ENCODE results near the gene ARPC1A.
A peak's percentile ranks its signal among the peaks of the same experiment; 100 is the strongest.
"Not testable (repeated sequence)": the region's sequence is repeated elsewhere in the genome, so short reads cannot be mapped to it uniquely, and the experiment has no call there.

ARPC1A gene

DNA sequence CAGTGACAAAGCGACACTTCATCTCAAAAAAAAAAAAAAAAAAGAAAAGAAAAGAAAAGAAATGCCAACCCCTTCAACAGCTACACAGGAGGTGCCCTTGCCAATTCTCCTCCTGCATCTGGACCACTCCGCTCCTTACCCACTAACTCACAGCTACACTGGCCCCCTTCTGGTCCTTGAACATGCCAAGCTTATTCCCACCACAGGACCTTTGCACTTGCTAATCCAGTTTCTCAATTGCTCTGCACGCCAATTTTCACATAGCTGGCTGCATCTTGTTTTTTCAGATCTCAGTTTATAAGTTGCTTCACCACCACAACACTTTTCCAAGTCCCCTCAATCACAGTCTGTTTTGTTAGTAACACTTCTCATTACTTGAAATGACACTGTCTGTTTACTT, 77.2 kb downstream of the ARPC1A start:
- in situ Hi-C loops (cut with HindIII; ENCODE audit: low pct_unique_long_range_greater_than_20kb, low sequenced_read_pairs) = no loop called here
- DNase-seq (ENCODE audit: low read depth in 1 of 2, low spot score in 1 of 2) = no peak
- no peak for TF ChIP-seq JUND (IDR thresholded peaks at IDR 0.05; ENCODE audit: low read depth)

DNA sequence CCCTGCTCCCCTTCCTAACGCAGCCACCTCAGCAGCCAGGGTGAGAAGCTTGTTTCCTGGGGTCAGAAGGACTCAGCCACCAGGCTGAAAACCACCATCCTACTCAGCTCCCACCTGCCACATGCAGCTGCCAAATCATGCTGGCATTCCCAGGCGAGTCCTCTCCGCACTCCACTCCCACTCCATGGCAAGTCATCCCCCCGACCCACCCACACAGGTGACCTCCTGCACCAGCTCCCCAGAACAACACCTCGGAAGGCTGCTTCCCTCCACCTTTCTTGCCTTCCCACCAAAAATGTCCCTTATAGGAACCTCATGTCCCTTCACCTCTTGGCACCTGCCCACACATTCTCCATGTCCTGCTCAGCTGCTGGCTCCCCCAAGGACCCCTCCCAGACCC, 78.1 kb downstream of the ARPC1A start:
- in situ Hi-C loops (cut with HindIII; ENCODE audit: low pct_unique_long_range_greater_than_20kb, low sequenced_read_pairs) = no loop called here
- DNase-seq (ENCODE audit: low read depth in 1 of 2, low spot score in 1 of 2) = no peak
- no peak for TF ChIP-seq JUND (IDR thresholded peaks at IDR 0.05; ENCODE audit: low read depth)

DNA sequence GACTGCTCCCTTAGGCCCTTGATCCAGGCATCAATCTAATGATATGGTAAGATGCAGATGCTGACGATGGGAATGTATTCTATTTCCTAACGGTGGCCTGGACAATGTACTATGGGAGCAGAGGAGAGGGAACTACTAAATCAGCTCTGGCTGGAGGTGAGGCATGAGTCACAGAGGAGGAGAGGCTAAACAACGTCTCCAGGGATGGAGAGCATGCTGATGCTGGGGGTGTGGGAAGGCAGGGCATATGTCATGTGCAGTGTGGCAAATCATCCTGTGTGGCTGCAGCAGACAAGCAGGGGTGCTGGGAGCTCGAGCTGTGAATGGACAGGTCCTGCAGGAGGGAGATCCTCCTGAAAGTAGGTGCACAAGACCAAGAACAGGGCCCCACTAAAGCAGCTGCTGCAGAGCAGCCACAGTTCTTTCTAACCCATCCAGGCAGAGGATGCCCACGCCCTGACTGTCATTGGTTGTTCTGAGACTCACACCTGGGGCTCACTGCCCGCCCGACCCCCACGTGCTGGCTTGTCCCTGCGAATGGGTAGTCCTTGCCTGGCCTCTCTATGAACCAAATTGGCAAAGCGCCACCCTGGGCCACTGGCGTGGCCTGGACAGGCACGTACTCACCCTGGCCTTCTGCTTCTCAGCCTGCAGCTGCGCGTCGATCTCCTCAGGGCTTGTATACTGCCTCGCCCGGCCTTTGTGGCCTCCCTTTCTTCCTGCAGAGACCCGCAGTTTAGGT, 78.7 kb downstream of the ARPC1A start:
- in situ Hi-C loops (cut with HindIII; ENCODE audit: low pct_unique_long_range_greater_than_20kb, low sequenced_read_pairs) = no loop called here
- TF ChIP-seq JUND (IDR thresholded peaks at IDR 0.05; ENCODE audit: low read depth) = no peak

DNA sequence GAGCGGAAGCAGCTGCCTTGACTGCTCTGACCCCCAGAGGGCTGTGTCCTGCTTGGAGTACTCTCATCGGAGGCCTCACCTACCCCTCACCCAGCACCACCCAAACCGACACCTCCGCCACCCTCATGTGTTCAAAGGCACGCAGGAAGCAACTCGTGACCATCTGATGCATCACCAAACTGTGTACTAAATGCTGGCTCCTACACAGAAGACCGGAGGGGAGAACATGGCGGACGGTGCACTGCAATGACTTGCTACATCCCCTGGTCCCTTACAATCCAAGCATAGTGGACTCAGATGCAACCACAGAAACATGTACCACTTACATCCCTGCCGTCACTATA, 79.3 kb downstream of the ARPC1A start:
- in situ Hi-C loops (cut with HindIII; ENCODE audit: low pct_unique_long_range_greater_than_20kb, low sequenced_read_pairs) = no loop called here
- no peak for TF ChIP-seq JUND (IDR thresholded peaks at IDR 0.05; ENCODE audit: low read depth)
- no peak for DNase-seq (ENCODE audit: low read depth in 1 of 2, low spot score in 1 of 2)

More for the DNA sequence above, 78.7 kb downstream of the ARPC1A start:
- DNase-seq (ENCODE audit: low read depth in 1 of 2, low spot score in 1 of 2) = no peak

DNA sequence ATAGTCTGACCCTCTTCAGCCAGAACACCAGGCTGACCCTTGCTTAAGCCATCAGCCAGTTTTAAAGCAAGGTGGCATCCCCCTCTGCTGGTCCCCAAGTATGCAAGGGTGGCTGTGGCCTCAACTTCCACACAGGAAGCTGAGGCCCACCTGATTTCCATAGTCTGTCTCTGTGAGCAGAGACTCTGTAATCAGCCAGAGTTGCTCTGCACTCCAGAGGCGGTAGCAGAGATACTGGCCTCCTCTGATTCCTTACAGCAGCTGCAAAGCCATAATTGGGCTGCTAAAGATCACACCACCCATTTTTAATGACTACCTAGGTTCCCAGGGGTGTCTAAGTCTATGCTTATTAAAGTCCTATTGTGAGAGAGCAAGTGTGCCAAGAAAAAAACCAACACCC, 80.9 kb downstream of the ARPC1A start:
- in situ Hi-C loops (cut with HindIII; ENCODE audit: low pct_unique_long_range_greater_than_20kb, low sequenced_read_pairs) = no loop called here
- TF ChIP-seq JUND (IDR thresholded peaks at IDR 0.05; ENCODE audit: low read depth) = no peak
- DNase-seq (ENCODE audit: low read depth in 1 of 2, low spot score in 1 of 2) = no peak

DNA sequence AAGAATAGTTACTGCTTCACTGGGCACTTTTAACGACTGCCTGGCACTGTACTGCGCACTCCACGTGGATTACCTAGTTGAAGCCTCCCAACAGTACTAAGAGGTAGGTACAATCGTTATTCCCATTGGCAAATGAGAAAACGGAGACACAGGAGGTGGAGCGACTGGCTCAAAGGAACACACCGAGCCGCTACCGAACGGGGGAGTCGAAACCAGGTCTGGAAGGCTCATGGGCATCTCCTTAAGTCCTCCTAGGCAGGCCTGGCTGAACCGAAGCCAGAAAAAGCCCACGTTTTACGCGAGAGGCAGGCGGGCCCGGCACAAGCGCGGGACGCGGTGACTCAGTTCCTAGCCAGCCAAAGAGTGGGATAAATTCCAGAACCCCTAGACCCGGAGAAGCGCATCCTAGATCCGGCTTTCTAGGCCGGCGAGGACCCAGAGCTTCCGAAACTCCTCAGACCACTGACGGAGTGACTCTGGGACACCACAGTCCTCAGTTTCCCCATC, 82.2 kb downstream of the ARPC1A start:
- in situ Hi-C loops (cut with HindIII; ENCODE audit: low pct_unique_long_range_greater_than_20kb, low sequenced_read_pairs) = no loop called here
- peak; percentile 48 to 66 for DNase-seq (ENCODE audit: low read depth in 1 of 2, low spot score in 1 of 2)
- TF ChIP-seq JUND (IDR thresholded peaks at IDR 0.05; ENCODE audit: low read depth) = no peak

DNA sequence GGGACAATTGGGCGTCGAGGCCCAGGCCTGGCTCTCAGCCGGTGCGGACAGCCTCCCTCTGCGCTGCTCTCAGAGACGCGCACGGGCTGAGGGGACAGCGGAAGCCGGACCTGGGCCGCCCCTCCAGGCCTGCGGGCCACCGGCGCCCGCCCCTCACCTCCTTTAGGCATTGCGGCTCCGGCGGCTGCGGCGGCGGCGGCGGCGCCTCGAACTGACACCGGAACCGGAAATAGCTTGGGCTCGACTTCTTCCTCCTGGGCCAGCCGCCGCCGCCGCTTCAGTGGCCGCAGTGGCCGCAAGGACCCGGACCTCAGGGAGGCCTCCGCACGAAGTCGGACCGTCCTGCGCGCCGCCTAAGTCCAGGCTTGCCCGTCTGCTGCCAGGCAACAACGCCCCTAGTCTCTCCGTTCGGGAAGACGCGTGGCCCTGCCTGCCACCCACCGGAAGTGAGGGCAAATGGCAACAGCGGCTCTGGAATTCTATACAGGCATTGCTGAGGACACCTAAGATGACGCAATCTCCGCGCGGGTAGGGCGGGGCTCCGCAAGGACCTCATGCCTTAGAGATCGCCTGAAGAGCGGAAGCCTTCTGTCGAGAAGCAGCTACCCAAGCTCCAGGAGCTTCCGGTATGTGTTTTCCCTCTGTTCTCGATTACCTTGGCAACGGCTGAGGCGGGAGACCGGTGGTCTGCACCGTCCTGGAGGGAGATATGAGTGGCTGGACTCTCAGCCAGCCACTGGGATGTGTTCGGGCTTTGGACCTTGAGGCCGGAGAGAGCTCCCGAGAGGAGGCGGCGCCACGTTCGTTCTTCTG, 82.9 kb downstream of the ARPC1A start, which contains the start of the genes BUD31 and PDAP1:
BUD31 (plus strand) TSS at position 591 of the 813 bp plus-strand sequence. CDS start 2,124 bp downstream, outside the sequence.
PDAP1 (minus strand) TSS at position 219 of the 813 bp plus-strand sequence; CDS start at position 170, 49 bp downstream.
- peak; percentile 88 to 91 for DNase-seq (ENCODE audit: low read depth in 1 of 2, low spot score in 1 of 2)
- in situ Hi-C loops (cut with HindIII; ENCODE audit: low pct_unique_long_range_greater_than_20kb, low sequenced_read_pairs) = no loop called here
- TF ChIP-seq JUND (IDR thresholded peaks at IDR 0.05; ENCODE audit: low read depth) = peak; percentile 22; the same call in 1 of the 2 replicates

DNA sequence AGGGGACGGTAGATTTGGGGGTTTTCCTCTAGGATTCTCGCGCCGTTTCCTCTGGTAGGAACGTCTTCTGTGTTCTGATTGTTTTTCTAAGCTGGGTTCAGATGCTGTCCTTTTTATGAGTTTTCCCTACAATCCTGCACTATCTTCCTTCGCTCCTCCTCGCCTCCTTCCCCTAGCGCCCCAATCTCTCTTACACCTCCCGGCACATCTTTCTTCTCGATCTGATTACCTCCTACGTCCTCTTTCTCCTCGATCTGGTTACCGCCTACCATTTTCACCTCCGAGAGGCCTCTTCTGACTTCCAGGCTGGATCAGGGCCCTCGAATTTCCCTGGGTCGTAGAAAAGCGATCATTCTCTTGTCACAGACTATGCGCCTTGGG, 83.5 kb downstream of the ARPC1A start:
- no peak for DNase-seq (ENCODE audit: low read depth in 1 of 2, low spot score in 1 of 2)
- in situ Hi-C loops (cut with HindIII; ENCODE audit: low pct_unique_long_range_greater_than_20kb, low sequenced_read_pairs) = no loop called here
- no peak for TF ChIP-seq JUND (IDR thresholded peaks at IDR 0.05; ENCODE audit: low read depth)

DNA sequence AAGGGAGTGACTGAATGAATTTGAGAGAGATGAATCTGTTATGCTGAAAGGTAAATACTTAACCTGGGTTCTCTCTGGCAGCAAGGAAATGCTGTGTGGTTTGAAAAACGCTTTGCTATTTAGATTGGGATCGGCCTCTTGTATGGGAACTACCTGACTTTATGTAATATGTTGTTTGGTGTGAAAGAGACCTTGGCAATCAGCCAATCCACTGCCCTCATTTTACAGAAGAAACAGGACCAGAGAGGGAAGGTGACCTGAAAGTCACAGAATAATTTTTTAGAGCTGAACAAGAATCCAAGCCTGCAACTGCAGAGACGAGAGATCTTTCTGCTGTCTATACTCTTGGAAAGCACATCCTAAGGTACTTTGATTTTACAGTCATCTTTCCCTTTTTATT, 84.1 kb downstream of the ARPC1A start:
- in situ Hi-C loops (cut with HindIII; ENCODE audit: low pct_unique_long_range_greater_than_20kb, low sequenced_read_pairs) = no loop called here

DNA sequence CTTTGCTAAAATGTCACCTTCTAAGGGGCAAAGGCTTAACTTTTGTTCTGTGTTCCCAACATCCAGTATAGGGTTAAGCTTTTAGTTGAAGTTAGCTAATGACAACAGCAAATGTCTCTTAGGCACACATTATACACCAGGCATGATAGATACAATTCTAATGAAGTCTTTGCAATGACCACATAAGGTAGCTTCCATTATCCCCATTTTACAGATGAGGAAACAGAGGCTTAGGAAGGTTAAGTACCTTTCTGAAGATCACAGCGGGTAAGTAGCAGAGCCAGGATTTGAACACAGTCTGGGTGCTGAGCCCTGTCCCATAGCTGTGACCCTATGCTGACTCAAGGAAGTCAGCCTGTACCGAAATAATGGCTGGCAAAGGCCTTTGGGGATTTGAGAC, 84.9 kb downstream of the ARPC1A start:
- no peak for TF ChIP-seq JUND (IDR thresholded peaks at IDR 0.05; ENCODE audit: low read depth)
- DNase-seq (ENCODE audit: low read depth in 1 of 2, low spot score in 1 of 2) = no peak
- in situ Hi-C loops (cut with HindIII; ENCODE audit: low pct_unique_long_range_greater_than_20kb, low sequenced_read_pairs) = no loop called here

More for the DNA sequence above, 84.1 kb downstream of the ARPC1A start:
- TF ChIP-seq JUND (IDR thresholded peaks at IDR 0.05; ENCODE audit: low read depth) = no peak
- peak in 1 of 2 experiments; percentile 12 for DNase-seq (ENCODE audit: low read depth in 1 of 2, low spot score in 1 of 2)

DNA sequence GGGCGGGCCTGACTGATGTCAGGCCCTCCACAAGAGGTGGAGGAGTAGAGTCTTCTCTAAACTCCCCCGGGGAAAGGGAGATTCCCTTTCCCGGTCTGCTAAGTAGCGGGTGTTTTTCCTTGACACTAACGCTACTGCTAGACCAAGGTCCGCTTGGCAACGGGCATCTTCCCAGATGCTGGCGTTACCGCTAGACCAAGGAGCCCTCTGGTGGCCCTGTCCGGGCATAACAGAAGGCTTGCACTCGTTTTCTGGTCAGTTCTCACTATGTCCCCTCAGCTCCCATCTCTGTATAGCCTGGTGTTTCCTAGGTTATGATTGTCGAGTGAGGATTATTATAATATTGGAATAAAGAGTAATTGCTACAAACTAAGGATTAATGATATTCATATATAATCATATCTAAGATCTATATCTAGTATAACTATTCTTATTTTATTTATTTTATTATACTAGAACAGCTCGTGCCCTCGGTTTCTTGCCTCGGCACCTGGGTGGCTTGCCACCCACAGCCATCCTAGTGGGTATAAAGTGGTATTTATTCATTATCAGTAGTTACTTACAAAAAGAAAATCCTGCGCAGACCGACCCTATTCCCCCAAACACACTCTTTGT, 89.9 kb downstream of the ARPC1A start:
- in situ Hi-C loops (cut with HindIII; ENCODE audit: low pct_unique_long_range_greater_than_20kb, low sequenced_read_pairs) = not testable (repeated sequence)

More for the DNA sequence above, 89.9 kb downstream of the ARPC1A start:
- DNase-seq (ENCODE audit: low read depth in 1 of 2, low spot score in 1 of 2) = peak in 1 of 2 experiments; percentile 69
